ENCODE data around the gene PLCG1.
"Not testable (repeated sequence)": the region's sequence is repeated elsewhere in the genome, so short reads cannot be mapped to it uniquely, and the experiment has no call there.

The PLCG1 gene
- total RNA-seq: 371 to 564 (median 505) reads per million in 4 donors

- DNase-seq: peak; percentile 75 to 88 (median 80)
These were observed at the start of gene PLCG1 for GRCh38 chr20:41136680-41137613. Gene PLCG1, plus strand, starts transcription at chr20:41137543. Its CDS starts 99 bp downstream, at chr20:41137642.

DNA sequence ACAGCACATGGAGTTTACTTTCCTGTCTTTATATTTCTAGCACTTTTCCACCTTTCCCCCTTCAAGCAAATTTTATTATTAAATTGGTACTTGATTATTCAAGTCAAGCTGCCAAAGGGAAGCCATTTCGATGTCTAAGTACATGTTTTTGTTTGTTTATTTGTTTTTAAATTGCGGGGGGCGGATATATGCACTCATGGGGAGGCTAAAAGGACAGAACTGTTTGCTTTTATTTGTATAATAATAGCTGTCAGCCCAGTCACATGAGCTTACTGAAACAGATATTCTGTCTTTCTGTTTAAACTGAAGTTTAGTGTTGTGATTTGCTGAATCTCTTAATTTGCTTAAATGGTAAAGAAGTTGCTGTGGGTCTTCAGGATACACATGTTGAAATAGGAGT lies 49.6 kb upstream of the PLCG1 start:
- DNase-seq: no peak

- DNase-seq: no peak
These were observed 47.8 kb upstream of the PLCG1 start for GRCh38 chr20:41089555-41089954.

- DNase-seq: no peak
These were observed 45.4 kb upstream of the PLCG1 start for GRCh38 chr20:41091927-41092326.

DNA sequence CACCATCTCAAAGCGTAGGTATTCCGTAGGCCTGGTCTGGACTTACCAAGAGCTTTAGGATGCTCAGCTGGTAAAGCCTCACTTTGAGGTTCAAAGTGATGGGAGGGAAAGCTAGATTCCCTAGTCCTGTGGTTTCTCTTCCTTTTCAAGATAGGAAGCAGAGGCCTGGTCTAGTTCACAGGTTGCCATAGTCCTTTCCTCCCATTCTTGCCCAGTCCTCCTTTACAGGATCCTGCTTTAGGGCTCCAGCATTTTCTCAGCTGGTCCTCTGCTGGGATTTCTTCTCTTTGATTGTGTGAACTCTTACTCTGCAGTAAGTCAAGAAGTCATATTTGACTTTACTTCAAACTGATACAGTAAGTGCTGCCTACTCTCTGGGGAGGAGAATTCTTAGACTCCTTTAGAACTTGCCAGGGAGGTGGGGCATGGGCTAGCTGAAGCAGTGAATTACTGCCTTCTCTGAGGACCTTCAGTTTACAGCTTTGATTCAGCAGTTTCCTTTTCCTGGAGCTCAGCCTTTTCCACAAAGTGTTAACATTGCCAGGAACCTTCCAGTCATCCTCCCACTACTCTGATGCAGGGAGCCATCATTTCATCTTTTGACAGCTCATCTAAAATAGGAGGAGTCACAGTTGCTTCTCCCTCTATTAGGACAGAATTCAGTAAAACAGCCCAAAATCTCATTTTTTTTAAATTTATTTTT lies 42.8 kb upstream of the PLCG1 start:
- no peak for DNase-seq

- peak; percentile 16 to 49 (median 28) for DNase-seq
These were observed 42.0 kb upstream of the PLCG1 start for GRCh38 chr20:41095110-41095969.

DNA sequence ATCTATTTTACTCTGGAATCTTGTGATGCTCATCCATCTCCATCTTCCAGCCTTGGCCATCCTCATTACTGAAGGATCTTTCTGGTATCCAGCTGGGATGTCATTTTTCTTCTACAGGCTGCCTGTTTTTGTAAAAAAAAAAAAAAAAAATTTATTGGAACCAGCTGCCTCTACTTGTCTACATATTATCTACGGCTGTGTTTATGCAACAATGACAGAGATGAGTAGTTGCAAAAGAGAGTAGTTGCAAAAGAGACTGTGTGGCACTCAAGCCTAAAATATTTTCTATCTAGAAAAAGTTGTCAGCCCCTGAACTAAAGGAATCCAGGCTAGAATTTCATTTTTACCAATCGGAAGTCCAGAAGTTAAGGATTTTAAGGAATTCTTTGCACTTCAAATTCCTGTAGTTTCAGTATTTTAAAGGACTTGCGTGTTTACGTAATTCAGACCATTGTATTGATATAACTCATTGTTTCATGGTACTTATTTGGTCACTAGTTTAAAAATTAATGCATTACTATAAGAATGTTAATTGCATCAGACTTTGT lies 38.6 kb upstream of the PLCG1 start:
- DNase-seq: no peak

DNA sequence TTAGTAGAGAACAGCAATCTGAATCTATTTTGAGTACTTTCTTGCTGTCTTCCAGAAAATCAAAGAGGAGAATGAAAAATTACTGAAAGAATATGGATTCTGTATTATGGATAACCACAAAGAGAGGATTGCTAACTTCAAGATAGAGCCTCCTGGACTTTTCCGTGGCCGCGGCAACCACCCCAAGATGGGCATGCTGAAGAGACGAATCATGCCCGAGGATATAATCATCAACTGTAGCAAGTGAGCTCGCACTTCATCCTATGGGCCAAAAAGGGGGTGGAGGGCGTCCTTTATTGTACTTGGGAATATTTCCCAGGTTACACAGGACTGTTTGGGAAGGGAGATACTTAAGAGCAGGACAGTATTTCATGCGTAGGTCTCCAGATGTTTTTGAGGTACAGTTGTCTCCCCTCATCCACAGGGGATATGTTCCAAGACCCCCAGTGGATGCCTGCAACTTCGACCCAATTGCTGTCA lies 37.3 kb upstream of the PLCG1 start:
- no peak for DNase-seq

DNA sequence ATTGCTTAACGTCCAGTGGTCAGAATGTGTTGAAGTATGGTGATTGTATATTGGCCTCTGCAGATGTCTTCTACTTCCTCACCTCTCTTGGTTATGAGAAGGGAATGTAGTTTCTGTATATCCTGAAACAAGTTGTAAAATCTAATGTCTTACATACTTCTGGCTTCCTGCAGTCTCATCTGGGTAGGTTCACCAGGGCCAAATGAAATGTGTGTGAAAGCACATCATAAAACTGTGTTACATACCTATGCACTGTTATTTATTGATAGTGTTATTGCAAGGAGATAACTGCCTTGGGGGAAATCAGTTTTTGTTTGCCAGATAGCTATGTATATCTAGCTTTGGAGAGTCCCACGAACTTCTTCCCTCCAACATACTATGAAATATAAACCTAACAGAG lies 35.7 kb upstream of the PLCG1 start:
- no peak for DNase-seq

GRCh38 chr20:41108531-41108930 lies 28.8 kb upstream of the PLCG1 start:
- DNase-seq: no peak

DNA sequence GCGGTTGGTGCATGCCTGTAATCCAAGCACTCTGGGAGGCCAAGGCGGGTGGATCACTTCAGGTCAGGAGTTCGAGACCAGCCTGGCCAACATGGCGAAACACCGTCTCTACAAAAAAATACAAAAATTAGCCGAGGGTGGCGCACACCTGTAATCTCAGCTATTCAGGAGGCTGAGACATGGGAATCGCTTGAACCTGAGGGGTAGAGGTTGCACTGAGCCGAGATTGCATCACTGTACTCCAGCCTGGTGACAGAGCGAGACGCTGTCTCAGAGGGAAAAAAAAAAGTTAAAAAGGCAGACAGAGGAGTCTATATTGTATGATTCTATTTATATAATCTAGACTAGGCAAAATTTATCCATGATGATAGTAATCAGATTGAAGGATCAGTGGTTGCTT lies 27.3 kb upstream of the PLCG1 start:
- DNase-seq: no peak

DNA sequence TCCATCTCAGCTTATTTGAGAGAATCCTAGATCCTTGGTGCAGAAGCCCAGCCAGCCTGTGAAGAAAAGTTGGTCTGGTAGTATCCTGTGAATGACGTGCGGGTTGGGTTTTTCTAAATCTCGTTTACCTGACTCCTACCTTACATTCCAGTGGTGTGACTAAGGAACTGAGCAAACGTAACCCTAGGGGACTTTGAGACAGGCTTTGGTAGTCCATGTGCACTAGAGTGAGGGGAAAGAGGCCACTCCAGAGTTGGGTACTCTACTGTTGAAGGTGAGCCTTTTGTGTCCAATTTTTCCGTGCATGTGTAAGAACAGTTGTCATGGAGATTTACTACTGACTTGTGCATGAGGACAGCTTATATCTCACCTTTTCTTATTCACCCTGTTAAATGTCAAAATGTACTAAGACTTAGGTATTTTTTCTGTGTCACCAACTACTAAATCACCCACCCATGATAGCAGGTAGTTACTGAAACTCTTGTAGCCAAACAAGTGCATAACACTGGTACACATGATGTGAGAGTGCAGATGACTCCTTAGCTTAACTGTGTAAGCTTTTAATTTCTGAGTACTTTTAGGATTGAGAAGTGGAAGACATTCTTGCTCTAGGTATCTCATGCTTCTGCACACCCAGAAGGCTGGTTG lies 26.3 kb upstream of the PLCG1 start:
- no peak for DNase-seq

- no peak for DNase-seq
These were observed 25.8 kb upstream of the PLCG1 start for GRCh38 chr20:41111578-41111951.

DNA sequence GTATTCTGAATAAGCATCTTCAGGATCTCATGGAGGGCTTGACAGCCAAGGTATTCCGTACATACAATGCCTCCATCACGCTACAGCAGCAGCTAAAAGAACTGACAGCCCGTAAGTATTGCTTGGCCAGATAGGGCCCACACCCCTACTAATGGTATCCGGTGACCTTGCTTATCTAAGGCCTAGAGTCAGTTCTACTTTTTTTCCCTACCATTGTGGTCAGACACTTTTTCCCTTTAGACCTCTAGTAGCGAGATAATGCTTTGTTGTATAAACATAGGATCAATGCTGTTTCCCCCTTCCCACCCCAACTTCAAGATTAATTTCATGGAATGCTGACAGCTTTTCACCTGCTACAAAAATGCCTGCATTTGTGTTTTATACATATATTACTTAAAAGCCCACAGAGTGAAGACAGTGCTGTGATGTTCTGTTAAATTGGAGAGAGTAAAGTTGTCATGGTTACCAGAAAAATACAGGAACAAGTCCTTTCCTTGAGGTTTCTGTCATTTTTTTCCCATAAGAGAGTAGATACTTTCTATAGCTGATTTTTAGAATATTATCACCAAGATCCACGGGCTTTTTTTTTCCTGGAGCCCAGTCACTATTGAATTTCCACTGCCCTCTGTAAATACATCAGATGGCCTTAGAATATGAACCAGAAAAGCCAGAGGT lies 20.9 kb upstream of the PLCG1 start:
- no peak for DNase-seq

DNA sequence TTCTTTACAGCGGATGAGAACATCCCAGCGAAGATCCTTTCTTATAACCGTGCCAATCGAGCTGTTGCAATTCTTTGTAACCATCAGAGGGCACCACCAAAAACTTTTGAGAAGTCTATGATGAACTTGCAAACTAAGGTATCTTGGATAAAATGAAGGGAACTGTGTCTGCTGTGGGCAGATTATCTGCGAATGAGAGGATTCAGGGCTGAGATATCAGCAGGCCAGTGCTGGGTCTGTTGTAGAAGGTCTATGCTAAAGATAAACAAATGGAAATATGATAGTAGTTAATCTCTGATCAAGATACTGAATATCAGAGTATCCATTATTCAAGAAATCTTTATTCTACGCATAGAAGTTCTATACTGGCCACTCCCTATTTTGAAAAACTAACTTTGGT lies 19.2 kb upstream of the PLCG1 start:
- DNase-seq: not testable (repeated sequence)

DNA sequence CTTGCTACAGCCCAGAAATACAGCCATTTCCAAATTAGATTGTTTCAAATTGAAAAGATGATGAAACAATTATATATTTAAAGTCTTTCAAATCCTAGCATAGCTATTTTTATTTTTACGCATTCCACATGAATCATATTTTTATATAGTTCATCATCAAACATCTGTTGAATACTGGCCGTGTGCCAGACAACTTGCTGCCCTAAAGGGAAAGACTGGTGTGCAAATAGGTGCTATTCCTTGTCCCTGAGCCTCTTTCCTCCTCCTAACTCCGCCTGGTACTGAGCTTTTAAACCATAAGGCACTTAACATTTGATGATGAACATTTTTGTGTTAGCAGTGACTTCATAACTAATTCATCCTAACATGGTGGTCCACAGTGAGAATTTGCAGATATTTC lies 18.7 kb upstream of the PLCG1 start:
- DNase-seq: no peak

DNA sequence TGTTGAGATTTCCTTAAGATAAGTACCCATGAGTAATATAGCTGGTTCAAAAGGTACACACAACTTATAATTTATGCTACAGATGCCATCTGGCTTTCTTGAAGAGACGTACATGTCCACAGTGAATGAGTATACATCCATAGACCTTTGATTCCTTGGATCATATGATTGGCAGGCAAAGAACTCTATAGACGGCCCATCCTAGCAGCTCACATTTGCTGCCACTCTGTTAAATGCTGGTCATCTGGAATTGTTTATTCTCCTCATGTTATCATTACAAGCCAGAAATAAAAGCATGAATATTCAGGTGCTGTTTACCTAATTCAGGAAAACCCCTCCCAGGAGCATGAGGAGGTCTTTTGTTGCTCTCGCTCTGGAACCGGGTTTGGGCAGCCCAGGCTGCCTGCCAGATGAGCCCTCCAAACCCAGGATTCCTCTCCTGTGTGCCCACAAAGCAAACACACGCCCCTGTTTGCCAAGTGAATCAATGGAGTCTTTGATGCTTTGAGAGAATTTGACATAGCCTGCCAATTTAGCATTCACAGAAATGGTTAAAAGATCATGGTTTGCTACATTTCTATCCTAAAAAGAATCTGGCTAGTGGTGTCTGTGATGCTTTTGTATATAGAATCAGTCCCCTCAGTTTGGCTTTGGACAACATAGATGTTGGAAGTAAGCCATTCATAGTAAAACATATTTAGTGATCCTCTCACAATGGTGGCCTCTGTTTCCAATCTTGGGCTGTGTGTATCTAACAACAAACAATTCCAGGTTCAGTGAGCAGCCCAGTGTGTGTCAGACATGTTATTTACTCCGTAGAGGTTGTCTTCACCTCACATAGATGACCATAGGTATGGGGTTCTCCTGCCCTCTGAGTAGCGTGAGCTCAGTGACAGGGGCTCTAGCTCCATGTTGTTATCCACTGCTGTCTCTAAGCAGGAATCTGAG lies 17.5 kb upstream of the PLCG1 start:
- no peak for DNase-seq

GRCh38 chr20:41121399-41121798 lies 15.9 kb upstream of the PLCG1 start:
- DNase-seq: no peak

- DNase-seq: no peak
These were observed 13.7 kb upstream of the PLCG1 start for GRCh38 chr20:41123631-41124030.

DNA sequence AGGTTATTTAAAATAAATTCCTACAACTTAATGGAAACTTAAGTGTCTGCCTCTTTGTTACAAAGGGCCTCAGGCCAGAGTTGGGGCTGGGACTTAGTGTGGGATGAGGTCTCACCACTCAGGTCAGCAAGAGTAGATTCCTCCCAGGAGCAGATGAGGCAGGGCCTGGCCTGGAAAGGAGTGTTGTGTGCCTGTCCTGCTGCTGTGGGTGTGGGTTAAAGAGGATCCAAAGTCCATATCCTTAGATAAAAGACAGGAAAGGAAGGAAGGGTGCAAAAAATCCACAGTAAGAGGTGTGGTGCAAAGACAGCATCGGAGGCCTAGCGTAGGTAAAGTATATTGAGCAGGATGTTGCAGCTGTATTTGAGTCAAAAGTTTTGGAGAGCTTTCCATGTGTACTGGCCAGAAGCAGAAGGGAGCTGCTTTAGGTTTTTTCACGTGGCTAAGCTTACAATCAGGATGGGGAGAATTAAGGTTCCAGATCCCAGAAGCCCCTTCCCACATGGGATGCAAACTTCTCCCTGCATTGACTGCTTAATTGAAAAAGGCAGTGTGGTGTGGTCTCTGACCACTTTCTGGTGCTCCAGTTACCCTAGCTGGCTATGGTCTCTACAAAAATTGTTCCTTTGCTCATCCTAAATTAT lies 12.8 kb upstream of the PLCG1 start:
- no peak for DNase-seq
